Renal cortex interstitium (tissue), 11 donors: ENCODE results near the gene RUNX2. TPM values are rescaled to one million over a fixed set of nuclear protein-coding genes. Genes with fewer than 3 reads are reported as not detected.
"Not testable (repeated sequence)": the region's sequence is repeated elsewhere in the genome, so short reads cannot be mapped to it uniquely, and the experiment has no call there.

ENCODE experiments used
- DNase-seq, 11 donors: peaks; one replicate each; pipeline ENCODE4 v3.0.0-alpha.2; 2013; ENCODE audit warnings: low read depth in 9 of 11, low spot score in 4 of 11; ENCODE audit errors: extremely low read depth in 1 of 11
- polyA plus RNA-seq, 3 donors: library from polyadenylated mRNA; unstranded; fragments of 120-200 nt; gene quantifications; one replicate each; pipeline ENCODE4 v1.2.1, GENCODE V29; 2013; ENCODE audit not compliant: insufficient read length in 3 of 3

Gene RUNX2
- polyA plus RNA-seq, 3 donors: 2.4 to 3.8 (median 3.0) TPM

DNA sequence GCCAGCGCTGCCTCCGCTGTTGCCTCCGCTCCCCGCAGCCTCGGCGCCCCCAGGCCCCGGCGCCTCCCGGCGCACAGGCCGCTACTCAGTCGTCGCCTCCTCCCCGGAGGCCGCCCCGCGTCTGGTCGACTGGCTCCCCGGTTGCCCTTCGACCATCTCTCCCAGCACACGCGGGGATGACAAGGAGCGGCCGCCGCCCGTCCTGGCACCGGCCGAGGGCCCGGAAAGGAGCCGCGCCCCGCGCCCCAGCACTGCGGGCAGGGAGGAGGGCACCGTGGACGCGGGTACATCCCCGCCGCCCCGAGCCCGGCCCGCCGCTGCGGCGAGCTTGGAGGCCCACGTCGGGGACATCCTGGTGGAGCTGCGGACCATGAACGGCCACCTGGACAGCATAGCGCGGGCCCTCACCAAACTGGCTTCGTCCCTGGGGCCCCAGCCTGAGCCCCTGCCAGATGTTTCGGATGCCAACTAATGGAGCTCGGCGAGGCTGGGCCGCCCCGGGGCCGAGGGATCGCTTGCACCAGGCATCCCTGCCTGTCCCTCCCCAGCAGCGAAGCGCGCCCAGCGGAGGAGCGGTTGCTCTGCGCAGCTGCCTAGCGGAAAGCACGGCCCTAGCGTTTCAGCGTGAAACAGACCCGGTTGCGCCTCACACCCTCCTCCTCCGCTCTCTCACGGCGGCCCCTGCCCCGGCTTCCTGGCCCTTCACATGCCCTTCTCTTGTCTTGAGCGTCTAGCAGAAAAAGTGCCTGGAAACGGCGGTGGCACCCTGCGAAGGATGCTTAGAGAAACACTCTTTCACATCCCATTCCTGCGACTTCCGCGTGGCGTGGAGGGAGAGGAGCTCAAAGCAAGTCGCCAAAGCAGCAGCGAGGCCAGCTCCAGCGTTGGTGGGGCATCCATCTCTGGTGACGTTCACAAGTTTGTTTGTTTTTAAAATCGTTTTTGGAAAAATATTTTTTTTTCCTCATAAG is 335.4 kb downstream of the RUNX2 start:
- peak in 4 of 11 donors; percentile 27 to 38 (median 37) for DNase-seq

DNA sequence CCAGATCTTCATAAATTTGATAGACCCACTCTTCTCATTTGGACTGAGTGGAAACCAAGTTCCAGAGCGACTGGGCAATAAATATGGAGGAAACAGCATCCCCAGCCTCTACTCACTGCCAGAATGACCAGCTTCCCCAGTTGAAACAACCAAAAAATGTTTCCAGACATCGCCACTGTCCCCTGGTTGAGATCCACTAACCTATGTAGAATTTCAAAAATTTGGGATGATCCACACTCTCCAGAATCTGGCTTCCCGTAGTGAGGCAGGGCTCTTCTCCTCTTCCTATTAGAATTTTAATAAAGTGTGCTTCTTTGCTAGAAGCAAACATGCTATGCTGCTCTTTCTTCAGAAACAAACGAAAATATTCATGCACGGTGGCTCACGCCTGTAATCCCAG is 336.6 kb downstream of the RUNX2 start:
- DNase-seq: no peak

DNA sequence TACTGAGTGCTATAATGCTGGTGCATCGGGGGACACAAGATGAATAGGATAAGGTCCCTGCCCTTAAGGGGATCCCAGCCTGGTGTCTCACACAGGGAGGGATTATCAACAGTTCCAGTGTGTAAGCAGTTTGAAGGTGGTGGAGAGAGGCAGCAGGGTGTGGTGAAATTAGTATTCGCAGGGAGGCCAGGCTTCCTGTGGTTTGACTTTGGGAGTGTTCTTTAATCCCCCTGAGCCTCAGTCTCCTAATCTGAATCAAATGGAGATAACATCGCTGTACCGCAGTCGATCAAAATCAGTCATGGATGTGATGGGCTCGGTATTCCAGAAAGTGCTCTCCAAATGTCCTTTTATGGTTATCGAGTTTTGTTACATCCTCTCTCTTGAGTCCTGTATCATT is 337.7 kb downstream of the RUNX2 start:
- DNase-seq: no peak

DNA sequence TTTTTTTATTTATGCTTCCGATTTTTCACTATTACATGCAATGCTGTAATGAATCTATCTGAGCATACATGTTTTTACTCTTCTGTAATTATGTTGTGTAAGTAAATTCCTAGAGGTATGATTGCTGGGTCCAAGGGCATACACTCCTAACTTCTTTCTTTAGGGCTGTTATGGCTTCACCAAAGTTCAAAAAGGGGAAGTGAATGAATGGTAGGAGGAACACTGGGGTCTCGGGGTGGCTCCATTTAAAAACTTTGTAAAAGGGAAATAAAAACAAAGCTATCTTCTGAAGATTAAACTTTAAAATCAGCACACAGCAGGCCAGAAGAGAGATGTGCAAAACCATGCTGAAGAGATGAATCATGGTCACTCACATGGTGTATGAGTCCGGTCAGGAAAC is 338.7 kb downstream of the RUNX2 start:
- DNase-seq: no peak

DNA sequence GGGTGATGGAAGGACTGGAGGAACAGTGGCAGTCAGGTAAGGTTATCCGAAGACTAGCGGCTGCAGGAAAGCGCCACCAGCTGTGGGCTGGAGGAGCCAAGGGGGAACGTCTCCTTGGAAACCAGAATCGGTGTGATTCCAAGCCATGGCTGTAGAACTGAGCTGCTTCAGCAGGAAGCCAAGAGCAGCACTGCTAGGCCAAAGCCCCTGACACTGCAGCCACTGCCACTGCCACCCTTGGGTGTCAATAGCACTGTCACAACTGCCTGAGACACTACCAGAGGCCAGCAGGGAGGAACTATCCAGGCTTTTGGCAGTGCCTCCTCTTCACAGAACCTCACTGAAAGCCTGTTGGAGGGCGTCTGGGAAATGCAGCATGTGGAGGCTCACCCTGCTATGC is 339.2 kb downstream of the RUNX2 start:
- DNase-seq: no peak

DNA sequence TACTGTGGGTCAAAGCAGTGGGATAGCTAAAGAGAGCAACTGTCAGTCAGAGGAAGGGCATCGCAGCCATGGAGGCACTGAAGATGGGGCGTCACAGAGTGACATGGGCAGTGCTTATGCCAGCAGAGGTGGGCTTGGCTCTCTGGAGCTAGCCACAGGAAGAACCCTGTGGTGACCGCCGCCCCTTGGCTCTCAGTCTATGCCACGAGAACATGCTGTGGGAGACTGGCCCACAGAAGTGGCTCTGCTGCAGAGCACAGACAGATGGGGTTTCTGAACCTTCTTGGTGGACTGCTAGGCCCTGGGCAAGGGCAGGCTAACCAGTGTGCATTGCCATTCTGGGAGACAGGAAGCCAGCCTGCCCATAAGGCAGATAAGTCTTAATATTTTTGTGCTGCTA is 339.6 kb downstream of the RUNX2 start:
- DNase-seq: no peak

DNA sequence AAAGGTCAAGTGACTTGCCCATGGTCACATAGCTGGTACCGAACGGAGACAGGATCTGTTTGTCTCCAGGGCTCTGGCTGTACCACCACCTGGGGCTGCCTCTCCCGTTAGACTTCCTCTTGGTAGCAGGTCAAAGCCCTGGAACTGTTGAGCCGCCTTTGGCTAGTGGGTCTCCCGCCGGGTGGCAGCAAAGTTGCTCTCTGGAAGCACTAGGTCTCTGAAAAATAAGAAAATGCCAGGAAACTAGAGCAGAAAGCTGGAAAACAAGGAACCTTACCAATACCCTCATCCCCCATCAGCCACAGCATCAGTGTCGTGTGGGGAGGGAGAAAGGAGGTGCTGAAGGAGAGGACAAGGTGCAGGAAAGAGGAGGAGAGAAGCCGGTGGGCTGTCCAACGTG is 340.6 kb downstream of the RUNX2 start:
- no peak for DNase-seq

DNA sequence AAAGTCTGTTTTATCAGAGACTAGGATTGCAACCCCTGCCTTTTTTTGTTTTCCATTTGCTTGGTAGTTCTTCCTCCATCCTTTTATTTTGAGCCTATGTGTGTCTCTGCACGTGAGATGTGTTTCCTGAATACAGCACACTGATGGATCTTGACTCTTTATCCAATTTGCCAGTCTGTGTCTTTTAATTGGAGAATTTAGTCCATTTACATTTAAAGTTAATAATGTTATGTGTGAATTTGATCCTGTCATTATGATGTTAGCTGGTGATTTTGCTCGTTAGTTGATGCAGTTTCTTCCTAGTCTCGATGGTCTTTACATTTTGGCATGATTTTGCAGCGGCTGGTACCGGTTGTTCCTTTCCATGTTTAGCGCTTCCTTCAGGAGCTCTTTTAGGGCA is 345.0 kb downstream of the RUNX2 start:
- DNase-seq: not testable (repeated sequence)

DNA sequence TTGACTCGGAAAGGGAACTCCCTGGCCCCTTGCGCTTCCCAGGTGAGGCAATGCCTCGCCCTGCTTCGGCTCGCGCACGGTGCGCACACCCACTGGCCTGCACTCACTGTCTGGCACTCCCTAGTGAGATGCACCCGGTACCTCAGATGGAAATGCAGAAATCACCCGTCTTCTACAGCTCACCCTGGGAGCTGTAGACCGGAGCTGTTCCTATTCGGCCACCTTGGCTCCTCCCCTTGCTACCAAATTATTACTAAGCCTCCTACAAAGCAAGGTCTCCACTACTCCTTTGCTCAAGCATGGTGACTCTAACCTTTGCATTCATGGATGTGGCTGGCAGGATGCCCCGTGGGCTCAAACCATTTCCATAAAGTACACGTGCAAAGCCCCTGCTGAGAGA is 347.0 kb downstream of the RUNX2 start:
- DNase-seq: not testable (repeated sequence)

DNA sequence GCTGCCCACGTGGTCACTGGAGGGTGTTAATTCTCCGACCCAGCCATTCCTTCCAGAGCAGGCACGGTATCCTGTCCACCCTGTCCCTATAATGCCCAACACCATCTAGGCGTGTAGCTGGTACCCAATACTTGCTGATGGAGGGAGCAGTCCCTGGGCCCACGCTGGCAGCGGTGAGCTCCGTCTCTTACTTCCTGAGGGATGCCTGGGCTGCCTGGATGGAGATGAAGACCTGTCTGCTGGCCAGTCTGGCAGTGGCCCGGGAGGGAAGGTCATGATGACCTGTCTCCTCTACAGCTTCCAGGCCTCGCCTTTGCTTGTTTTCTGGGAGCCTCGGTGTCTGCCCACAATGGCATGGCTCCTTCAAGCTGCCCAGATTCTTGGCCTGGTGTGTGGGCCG is 347.5 kb downstream of the RUNX2 start:
- no peak for DNase-seq

DNA sequence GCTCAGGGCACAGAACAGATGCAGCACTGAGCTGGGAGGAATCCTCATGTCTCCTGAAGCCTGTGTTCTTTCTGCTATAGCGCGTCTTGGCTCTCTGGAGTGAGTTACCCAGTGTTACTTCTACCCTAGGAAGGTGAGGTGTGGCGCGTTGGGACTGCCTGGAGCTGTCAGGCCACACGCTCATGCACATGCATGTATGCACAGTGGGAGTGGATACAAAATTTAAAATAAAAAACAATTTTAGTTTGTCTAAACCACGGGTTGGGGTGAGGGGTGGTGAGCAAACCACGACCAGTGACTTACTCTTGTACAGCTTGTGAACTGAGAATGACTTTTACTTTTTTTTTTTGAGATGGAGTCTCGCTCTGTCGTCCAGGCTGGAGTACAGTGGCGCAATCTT is 348.2 kb downstream of the RUNX2 start:
- DNase-seq: no peak

DNA sequence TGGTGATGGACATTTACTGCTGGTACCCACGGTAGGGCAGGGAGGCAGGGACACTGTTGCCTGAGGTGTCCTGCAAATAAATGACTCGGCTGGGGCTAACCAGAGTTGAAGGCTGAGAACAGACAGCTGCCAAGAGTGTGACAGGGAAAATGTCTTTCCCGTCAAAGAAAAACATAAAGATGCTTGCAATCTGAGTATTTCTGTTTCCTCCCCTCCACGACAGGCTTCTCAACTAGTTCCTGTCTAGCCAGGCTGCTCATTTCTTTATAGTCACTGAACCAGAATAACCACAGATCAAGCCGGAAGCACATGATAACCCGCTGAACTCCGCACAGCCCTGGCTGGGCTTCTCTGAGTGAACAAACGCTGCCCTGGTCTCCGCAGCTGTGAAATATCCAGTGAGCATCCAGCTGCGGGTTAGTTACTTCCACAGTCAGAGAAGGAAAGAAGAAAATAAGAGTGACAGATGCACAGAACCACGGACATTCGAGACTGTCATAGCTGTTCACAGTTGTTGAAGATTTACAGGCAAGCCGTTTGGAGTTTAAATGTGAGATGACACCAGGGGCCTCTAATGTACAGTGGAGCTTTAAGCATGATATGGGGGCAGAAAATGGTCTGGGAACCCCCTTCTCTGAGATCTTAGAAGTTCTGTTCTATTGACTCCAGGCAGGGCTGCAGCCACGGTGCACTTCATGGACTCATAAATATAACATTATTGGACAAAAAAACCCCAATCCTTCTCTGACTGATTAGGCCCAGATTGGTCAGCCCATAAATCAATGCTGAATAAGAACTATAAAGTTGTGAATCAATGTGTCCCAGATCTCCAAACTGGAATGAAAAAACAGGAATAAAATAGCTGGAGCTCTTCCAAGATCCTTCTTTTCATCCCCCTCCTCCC is 349.5 kb downstream of the RUNX2 start:
- DNase-seq: peak; percentile 58 to 83 (median 71)

DNA sequence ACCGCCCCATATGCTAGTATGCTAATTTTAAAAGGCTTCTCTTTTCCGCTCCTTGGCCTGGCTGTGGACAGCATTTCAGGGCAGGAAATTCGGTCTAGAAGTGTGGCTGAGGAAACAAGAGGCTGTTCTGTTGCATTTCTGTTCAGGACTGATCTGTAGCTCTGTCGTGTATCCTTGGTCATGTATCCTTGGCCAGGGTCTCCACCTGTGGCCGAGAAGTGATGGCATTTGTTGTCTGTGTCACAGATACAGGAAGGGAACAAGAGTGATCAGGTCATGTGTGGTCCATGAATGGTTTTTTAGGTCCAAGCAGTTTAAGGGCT is 350.1 kb downstream of the RUNX2 start:
- DNase-seq: no peak

DNA sequence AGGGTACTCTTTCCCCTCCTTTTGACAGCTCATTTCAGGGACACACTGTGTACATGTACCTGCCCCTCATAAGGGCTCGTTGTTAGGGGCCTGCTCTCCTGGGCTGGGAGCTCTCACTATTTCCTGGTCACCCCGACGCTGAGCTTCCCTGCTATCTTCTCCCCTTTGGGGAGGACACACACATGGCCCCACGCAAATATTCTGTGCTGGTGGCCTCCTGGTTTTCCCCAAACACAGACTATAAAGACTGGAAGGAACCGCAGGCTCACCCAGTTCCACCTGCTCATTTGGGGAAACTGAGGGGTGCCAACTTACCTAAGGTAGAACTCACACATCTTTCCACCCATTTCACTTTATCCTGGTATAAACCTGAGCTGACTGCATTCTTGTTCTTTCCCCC is 351.0 kb downstream of the RUNX2 start:
- DNase-seq: no peak

DNA sequence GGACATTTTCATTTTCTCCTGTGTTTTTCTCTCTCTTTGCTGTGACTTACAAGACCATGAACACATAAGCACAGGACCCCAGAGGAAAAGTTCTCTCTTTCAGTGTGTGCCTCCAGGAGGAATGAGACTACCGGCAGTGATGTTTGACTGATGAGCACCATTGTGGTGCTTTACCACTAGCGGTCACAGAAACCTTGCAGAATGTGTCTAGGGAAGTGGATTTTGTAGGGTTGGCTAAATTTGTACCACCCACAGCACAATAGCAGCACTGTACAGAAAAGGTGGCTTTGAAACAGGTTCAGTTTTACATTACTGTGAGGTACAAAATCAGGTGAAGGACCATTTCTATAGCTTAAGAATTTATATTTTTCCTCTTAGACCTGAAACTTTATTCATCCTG is 351.5 kb downstream of the RUNX2 start:
- DNase-seq: no peak

DNA sequence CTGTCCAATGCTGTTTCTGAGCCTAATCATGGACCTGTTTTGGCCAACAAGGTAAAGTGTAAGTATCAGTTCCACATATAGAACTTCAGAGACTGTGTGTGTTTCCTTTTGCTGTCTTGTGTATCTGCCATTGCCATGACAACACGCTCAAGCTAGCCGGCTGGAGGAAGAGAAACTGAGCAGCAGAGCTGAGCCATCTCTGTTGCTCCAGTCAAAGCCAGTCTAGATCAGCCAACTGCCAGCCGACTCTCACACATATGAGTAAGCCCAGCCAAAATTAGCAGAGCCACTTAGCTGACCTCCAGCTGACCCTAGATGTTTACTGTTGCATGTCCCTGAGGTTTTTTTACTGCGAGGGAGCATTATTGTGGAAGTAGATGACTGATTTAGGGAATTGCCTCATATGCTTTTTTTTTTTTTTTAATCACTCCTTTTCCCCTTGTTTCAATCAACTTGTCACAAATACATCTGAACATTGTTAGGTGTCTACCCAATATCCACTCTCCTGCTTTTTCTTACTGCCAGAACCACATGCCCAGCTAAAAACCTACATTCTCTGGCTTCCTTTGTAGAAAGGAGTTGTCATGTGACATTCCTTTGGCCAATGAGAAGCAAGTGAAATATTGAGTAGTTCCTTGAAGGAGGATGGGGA is 353.9 kb downstream of the RUNX2 start:
- DNase-seq: no peak

DNA sequence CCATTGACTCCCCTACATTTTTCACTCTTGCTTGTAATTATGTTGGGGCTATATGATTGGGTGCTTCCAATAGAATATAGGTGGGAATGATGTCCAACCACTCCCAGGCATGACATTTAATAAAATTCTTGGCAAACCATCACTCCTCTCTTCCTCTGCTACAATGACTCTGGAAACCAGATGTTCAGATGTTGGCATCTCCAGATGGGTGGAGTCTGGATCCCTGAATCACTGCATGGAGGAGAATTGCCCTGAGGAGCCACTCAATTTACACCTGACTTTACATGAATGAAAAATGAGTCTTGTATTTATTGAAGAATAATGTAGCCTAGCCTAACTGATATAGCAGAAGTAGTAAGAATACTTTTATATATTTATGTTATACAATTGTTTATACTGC is 356.3 kb downstream of the RUNX2 start:
- DNase-seq: no peak

DNA sequence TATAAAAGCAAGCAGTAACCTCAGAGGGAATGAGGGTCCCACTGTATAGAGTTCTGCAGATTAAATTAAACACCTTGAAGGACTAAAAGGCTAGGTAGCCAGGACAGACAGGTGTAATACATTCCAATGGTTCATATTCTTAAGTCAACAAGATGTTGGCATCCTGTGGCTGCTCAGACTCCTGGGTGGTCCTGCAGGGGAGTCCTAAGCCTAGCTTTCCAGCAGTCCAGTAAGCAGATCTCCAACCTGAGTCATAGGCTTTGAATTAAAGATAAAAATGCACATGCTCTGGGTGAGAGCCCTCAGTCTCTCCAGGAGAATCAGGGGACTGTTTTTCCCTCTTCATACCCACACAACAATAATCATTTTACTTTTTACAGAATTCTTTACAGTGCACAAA is 356.9 kb downstream of the RUNX2 start:
- DNase-seq: no peak

DNA sequence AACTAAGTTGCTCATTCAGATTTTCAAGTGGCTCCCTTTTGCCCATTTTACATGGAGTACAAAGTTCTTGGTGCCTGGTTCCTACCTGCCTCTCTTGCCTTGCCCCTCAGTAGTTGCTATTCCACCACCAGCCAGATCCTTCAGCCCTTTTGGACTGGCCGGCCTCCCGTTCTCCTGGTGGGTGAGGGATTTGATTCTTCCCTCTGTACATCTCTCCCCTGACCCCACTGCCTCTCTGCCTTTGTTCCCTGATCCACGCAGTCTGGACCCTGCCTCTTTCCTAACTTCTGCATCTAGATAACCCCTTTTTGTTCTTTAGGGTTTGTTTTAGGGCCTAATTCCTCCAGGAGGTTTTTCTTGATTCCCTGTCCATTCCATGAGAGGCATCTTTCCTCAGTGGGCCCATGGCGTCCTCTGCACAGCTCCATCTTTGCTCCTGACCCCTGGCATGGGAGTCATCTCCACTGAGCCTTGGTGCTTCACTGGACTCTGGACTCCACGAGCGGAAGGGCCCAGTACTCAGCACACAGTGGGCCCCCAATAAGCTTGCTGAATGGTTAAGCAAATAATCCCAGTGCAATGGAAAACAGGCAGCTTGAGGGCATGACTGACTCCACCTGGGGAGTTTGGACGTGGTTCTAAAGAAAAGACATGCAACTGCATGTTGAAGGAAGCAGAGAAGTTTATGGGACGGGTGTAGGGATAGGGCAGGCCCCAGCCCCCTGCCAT is 358.9 kb downstream of the RUNX2 start:
- DNase-seq: no peak
